ENCODE data around the gene ELF1.
"Not testable (repeated sequence)": the region's sequence is repeated elsewhere in the genome, so short reads cannot be mapped to it uniquely, and the experiment has no call there.

Gene ELF1

GRCh38 chr13:40986101-40986856 lies 32.8 kb downstream of the ELF1 start:
- no peak for DNase-seq (ENCODE audit: low read depth)
- no peak overlapping the region for H3K4me3 ChIP-seq (ENCODE audit: low read depth, low read length)

GRCh38 chr13:40985381-40986100 lies 33.6 kb downstream of the ELF1 start:
- no peak for DNase-seq (ENCODE audit: low read depth)
- no peak overlapping the region for H3K4me3 ChIP-seq (ENCODE audit: low read depth, low read length)

DNA sequence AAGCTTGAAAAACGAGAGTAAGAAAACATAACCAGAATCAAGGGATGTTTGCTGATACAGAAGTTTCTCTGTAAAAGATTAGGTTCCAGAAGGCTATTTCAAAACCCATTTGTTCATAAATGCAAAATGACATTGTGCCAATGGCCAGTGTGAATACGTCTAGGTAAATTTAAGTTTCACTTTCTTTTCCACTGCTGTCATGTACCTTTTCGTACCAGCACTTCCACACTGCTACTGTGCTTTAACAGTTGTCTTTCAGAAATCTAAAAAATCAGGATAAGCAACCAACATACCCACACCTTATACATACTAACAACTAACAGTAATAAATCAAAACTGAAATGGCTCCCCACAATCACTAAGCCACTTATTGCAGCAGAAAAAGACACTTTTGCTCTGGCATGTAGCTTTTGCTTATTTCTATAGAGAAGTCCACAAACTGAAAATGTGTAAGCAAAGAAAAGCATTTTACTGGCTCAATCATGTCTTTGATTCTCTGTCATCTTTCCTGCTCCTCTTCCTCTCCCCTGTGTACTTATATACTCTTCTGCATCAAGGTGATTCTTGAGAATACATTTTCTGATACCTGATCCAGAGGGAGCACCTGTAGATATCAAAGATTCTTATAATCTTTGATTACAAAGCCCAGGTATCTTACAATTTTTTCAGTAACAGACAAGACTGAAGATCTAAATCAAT lies 34.3 kb downstream of the ELF1 start:
- H3K4me3 ChIP-seq (ENCODE audit: low read depth, low read length): no peak overlapping the region
- no peak for DNase-seq (ENCODE audit: low read depth)

- no peak for DNase-seq (ENCODE audit: low read depth)
- no peak overlapping the region for H3K4me3 ChIP-seq (ENCODE audit: low read depth, low read length)
Measured at GRCh38 chr13:40983725-40984667, 35.1 kb downstream of the ELF1 start.

GRCh38 chr13:40983259-40983658 lies 35.9 kb downstream of the ELF1 start:
- DNase-seq (ENCODE audit: low read depth): no peak
- no peak overlapping the region for H3K4me3 ChIP-seq (ENCODE audit: low read depth, low read length)

- DNase-seq (ENCODE audit: low read depth): no peak
- H3K4me3 ChIP-seq (ENCODE audit: low read depth, low read length): no peak overlapping the region
Measured at GRCh38 chr13:40982772-40983171, 36.3 kb downstream of the ELF1 start.

DNA sequence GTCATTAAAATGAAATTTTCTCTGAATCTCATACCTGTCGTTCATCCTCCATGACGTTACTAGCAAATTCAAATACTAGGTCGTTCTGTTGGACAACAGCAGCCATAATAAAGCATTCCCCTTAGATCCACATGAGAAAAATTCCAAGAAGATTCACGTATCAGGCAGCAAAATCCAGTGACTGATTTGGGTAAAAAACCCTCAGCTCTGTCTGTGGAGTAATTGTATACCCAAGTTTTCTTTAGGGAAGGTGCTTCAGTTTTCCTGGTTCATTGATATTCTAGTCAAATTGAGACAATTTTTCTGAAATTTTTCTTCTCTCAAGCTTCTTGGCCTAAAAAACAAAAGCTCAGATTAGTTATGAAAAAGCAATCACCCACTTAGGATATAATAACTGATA lies 37.2 kb downstream of the ELF1 start:
- DNase-seq (ENCODE audit: low read depth): no peak
- H3K4me3 ChIP-seq (ENCODE audit: low read depth, low read length): no peak overlapping the region

- no peak for DNase-seq (ENCODE audit: low read depth)
- H3K4me3 ChIP-seq (ENCODE audit: low read depth, low read length): no peak overlapping the region
Measured at GRCh38 chr13:40981361-40981760, 37.8 kb downstream of the ELF1 start.

DNA sequence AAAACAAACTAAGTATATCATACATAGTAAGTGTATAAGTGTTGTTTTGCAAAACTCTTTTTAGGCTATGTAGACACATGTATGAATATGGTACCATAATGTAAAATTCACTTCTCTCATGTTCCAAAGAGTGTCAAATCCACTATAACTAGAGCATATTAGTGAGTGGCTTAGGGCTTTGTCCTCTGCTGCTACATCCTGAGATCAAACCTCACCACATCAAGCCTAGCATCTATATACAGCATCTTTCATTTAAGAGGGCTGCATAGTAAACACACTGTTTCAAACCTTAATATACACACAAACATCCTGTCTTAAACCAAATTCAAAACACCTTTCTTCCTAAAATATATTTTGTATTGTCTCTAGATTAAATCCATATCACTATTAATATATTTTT lies 38.7 kb downstream of the ELF1 start:
- no peak for DNase-seq (ENCODE audit: low read depth)
- no peak overlapping the region for H3K4me3 ChIP-seq (ENCODE audit: low read depth, low read length)

- no peak overlapping the region for H3K4me3 ChIP-seq (ENCODE audit: low read depth, low read length)
- DNase-seq (ENCODE audit: low read depth): no peak
Measured at GRCh38 chr13:40979232-40979631, 39.9 kb downstream of the ELF1 start.

DNA sequence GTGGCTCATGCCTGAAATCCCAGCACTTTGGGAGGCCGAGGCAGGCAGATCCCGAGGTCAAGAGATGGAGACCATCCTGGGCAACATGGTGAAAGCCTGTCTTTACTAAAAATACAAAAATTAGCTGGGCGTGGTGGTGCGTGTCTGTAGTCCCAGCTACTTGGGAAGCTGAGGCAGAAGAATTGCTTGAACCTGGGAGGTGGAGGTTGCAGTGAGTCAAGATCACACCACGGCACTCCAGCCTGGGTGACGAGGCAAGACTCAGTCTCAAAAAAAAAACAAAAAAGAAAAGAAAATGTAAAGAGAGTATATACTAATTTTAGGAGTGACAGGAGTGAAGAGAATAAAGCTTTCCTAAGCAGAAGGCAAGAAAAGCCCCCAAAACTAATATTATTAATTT lies 41.0 kb downstream of the ELF1 start:
- H3K4me3 ChIP-seq (ENCODE audit: low read depth, low read length); DNase-seq (ENCODE audit: low read depth): not testable (repeated sequence)

- DNase-seq (ENCODE audit: low read depth): no peak
Measured at GRCh38 chr13:40975441-40975840, 43.7 kb downstream of the ELF1 start.

DNA sequence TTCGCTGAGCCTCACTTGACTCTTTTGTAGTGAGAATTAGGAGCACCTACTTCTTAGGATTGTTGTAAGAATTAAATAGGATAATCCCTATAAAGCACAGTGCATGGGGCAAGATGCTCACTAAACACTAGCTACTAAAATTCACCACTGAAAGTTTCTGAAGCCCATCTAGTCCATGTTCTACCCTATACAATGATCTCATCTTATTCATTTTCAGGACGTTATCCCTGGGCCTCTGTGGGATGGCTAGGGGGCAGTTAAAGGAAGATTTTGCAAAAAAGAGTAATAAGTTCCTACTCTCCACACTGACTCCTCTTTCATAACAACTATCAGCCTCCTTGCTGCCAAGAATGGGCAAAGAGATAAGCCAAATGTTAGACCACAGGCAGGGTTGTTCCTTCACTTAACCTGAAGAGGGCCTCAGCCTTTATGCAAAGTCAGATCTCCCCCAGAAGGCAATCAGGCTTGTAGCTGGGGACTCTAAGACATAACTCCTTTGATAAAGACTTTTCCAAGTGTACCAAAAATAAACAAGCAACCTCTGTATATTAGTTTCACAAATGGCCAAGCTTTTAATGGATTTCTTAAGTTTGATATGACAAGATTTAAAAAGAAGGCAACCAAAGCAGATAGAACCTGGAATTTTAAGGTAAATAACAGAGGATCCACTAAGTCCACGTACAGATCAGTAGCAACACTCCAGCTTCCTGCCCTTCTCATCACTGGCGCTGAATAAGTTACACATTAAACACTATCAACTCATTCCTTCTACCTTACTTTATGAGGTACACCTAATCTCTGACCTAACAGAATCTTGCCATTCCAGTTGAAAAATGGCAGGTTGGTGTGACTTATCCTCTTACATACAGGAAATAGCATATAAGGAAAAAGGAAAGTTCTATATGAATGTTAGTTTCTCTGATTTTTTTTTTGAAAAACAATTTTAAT lies 44.4 kb downstream of the ELF1 start:
- no peak overlapping the region for H3K4me3 ChIP-seq (ENCODE audit: low read depth, low read length)
- no peak for DNase-seq (ENCODE audit: low read depth)

More at GRCh38 chr13:40975441-40975840, 43.7 kb downstream of the ELF1 start:
- H3K4me3 ChIP-seq (ENCODE audit: low read depth, low read length): no peak overlapping the region

DNA sequence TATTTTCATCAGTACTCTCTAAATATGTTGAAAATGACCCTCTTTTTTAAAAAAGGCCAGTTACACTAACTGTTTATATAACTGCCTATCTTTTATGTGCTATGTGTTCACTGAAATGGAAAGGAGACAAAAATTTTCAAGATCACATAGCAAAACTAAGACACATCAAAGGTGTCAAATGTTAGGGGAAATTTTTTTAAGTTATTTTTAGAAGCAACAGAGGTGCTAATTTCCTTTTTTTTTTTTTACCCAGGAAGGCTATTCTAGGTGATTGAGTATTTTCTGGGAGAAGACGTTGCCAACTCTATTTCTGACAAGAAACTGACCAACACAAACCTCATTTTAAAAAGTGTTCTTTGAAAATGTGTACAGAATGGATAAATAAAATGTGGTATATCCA lies 45.7 kb downstream of the ELF1 start:
- no peak for DNase-seq (ENCODE audit: low read depth)
- no peak overlapping the region for H3K4me3 ChIP-seq (ENCODE audit: low read depth, low read length)

- DNase-seq (ENCODE audit: low read depth): no peak
- H3K4me3 ChIP-seq (ENCODE audit: low read depth, low read length): no peak overlapping the region
Measured at GRCh38 chr13:40971321-40971720, 47.8 kb downstream of the ELF1 start.

DNA sequence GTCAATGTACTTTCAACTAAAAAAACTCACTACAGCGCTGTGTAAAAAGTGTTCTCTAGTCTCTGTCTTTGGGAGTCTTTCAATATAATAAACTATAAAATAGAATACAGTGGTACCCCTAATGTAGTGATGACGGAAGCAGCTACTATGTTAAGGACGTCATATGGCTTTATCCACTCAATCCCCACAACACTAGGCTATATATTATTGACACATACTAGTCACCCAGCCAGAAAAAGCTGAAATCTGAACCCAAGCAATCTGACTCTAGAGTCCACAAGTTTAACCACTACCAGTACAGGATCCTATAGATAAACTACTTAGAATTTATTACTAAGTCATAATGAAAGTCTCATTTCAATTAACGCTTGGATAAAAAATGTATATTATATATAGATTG lies 48.3 kb downstream of the ELF1 start:
- no peak for DNase-seq (ENCODE audit: low read depth)
- no peak overlapping the region for H3K4me3 ChIP-seq (ENCODE audit: low read depth, low read length)

- no peak for DNase-seq (ENCODE audit: low read depth)
Measured at GRCh38 chr13:40969169-40969901, 49.8 kb downstream of the ELF1 start.

More at GRCh38 chr13:40969169-40969901, 49.8 kb downstream of the ELF1 start:
- H3K4me3 ChIP-seq (ENCODE audit: low read depth, low read length): no peak overlapping the region

All from skeletal muscle cell (primary cell).